ENCODE results near the gene MYO5B. TPM values are rescaled to one million over a fixed set of nuclear protein-coding genes. Genes with fewer than 3 reads are reported as not detected.

The MYO5B gene
- total and polyA plus RNA-seq, 2 of the 4 experiments (the other 2 are of a cell fraction): 0.24 to 0.54 TPM

- POLR2A ChIA-PET (ENCODE audit: unreplicated experiment): no interaction called here
- dilution Hi-C loops (cut with HindIII; ENCODE audit: low sequenced_read_pairs, unreplicated experiment): no loop called here
Measured at GRCh38 chr18:49879271-49879580, 315.7 kb downstream of the MYO5B start.

More at GRCh38 chr18:49879271-49879580, 315.7 kb downstream of the MYO5B start:
- ATAC-seq (ENCODE audit: low read depth): no peak
- intact Hi-C loops (cut with micrococcal nuclease) (no loop called here), in situ Hi-C loops (cut with MboI; ENCODE audit: low sequenced_read_pairs) (no loop called here)
- no peak overlapping the region for H3K9ac ChIP-seq (ENCODE audit: low read depth, low read length)
- WGBS, 2 experiments (ENCODE audit: extremely low coverage in 2 of 2, insufficient read length in 1 of 2): no CpG with 5 or more reads among the region's 3 CpGs
- H2AK9ac ChIP-seq (replicated peaks; ENCODE audit: low read depth, low read length, poor library complexity): no peak overlapping the region
- CTCF ChIA-PET: no interaction called here
- no peak overlapping the region for H4K91ac ChIP-seq (ENCODE audit: insufficient read depth, low read depth, low read length)
- H2BK120ac ChIP-seq (ENCODE audit: low read depth, low read length): no peak overlapping the region
- no peaks in the 10 kb centered on the region for H3K9me3 ChIP-seq (ENCODE audit: control insufficient read depth, insufficient read depth, low read length)
- no peaks in the 10 kb centered on the region; the same call in 1 of the 2 replicates for H4K20me1 ChIP-seq (ENCODE audit: insufficient read depth, low read length)
- no peaks in the 10 kb centered on the region for H3K4me1 ChIP-seq (ENCODE audit: control insufficient read depth, insufficient read depth, low read length)
- H4K5ac ChIP-seq (ENCODE audit: low read depth, low read length): no peak overlapping the region
- no peak for TF ChIP-seq RAD21 (IDR thresholded peaks at IDR 0.05; ENCODE audit: low read length)
- H3K23ac ChIP-seq (ENCODE audit: low read depth, low read length): no peak overlapping the region
- H3K14ac ChIP-seq (replicated peaks; ENCODE audit: low read depth, low read length): no peak overlapping the region
- no peak overlapping the region for H3K27ac ChIP-seq (ENCODE audit: insufficient read depth, low read length)
- H3K4ac ChIP-seq (ENCODE audit: low read depth, low read length): no peak overlapping the region
- no peaks in the 10 kb centered on the region for H3K79me1 ChIP-seq (ENCODE audit: low read depth in 1 of 2, low read length in 2 of 2)
- H2BK5ac ChIP-seq (ENCODE audit: low read depth, low read length, poor library complexity, severe bottlenecking): no peak overlapping the region
- no peak overlapping the region for H2AFZ ChIP-seq (replicated peaks; ENCODE audit: low read length, poor library complexity)
- no peak for DNase-seq
- no peak overlapping the region for H3K56ac ChIP-seq (ENCODE audit: extremely low read depth, insufficient read depth, low read length)
- no peak overlapping the region for H2BK15ac ChIP-seq (ENCODE audit: low read depth, low read length)
- no TSS peak for BruUV-seq (replicated peaks)
- no peak overlapping the region for H3K4me2 ChIP-seq (ENCODE audit: low read depth, low read length)
- H3K27me3 ChIP-seq (ENCODE audit: control insufficient read depth, insufficient read depth, low read length): peaks cover 6% of the 10 kb centered on the region
- H3K9me1 ChIP-seq (ENCODE audit: insufficient read depth, low read length): no peaks in the 10 kb centered on the region
- no peak overlapping the region for H4K8ac ChIP-seq (ENCODE audit: low read depth in 2 of 2, low read length in 2 of 2)
- H3K4me3 ChIP-seq (ENCODE audit: insufficient read depth, low read depth, low read length): no peak overlapping the region
- H2AK5ac ChIP-seq (ENCODE audit: low read depth, low read length): no peak overlapping the region
- H3K18ac ChIP-seq (ENCODE audit: low read depth, low read length): no peak overlapping the region
- H3K36me3 ChIP-seq (ENCODE audit: control insufficient read depth, insufficient read depth, low read length): no peaks in the 10 kb centered on the region
- H2BK20ac ChIP-seq (ENCODE audit: low read depth, low read length): no peak overlapping the region

Measured in IMR-90 (cell line).